CMK (cell line): Measurements from ENCODE around the gene KLF4.

ENCODE experiments used
- DNase-seq: peaks from one replicate; pipeline ENCODE4 v3.0.0-alpha.2; 2010; ENCODE audit warnings: low read depth

The KLF4 gene

DNA sequence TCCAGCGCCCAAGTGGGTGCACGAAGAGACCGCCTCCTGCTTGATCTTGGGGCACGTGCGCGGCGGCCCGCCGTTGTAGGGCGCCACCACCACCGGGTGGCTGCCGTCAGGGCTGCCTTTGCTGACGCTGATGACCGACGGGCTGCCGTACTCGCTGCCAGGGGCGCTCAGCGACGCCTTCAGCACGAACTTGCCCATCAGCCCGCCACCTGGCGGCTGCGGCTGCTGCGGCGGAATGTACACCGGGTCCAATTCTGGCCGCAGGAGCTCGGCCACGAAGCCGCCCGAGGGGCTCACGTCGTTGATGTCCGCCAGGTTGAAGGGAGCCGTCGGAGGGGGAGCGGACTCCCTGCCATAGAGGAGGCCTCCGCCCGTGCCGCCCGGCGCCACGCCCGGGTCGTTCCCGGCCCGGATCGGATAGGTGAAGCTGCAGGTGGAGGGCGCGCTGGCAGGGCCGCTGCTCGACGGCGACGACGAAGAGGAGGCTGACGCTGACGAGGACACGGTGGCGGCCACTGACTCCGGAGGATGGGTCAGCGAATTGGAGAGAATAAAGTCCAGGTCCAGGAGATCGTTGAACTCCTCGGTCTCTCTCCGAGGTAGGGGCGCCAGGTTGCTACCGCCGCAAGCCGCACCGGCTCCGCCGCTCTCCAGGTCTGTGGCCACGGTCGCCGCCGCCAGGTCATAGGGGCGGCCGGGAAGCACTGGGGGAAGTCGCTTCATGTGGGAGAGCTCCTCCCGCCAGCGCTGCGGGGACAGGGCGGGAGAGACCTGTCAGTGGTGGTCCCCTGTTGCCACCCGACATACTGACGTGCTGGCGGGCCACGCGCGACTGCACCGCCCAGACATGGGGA lies 1.8 kb downstream of the KLF4 start:
- DNase-seq: no peak

DNA sequence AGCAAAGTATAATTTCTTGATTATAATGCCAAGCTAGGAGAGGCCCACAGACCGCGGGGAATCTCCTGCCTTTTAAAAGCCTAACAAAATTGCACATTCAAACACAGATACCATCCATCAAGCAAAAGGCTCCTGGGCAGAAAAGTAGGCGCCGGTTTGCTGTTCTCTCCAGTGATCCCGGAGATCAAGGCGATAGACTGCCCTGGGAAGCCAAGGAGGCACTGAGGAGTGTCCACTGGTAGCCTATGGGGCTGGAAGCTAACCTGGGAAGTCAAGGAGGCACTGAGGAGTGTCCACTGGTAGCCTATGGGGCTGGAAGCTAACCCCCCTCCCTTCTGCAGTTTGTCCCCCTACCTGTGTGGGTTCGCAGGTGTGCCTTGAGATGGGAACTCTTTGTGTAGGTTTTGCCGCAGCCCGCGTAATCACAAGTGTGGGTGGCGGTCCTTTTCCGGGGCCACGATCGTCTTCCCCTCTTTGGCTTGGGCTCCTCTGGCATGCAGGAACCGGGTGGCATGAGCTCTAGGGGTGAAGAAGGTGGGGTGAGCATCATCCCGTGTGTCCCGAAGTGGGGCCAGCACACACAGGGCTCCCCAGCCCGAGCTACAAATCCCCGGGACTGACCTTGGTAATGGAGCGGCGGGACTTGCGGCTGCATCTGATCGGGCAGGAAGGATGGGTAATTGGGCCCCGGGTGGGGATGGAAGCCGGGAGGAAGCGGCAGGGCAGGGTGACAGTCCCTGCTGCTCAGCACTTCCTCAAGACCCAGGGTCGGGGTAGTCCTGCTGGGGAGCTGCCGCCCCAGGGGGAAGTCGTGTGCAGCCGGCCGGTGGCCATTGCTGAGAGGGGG lies 2.7 kb downstream of the KLF4 start:
- no peak for DNase-seq

DNA sequence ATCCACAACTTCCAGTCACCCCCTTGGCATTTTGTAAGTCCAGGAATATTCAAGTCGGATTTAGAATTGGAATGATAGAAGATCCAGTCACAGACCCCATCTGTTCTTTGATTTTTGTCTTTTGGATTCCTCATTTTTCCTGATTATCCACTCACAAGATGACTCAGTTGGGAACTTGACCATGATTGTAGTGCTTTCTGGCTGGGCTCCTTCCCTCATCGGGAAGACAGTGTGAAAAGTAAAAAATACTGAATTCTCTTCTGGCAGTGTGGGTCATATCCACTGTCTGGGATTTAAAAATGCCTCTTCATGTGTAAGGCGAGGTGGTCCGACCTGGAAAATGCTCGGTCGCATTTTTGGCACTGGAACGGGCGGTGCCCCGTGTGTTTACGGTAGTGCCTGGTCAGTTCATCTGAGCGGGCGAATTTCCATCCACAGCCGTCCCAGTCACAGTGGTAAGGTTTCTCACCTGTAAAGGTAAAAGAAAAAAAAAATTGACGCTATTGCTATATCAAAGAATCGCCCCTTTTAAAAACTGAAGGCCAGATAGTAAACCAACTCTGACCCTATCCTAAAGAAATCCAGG lies 4.0 kb downstream of the KLF4 start:
- DNase-seq: no peak

DNA sequence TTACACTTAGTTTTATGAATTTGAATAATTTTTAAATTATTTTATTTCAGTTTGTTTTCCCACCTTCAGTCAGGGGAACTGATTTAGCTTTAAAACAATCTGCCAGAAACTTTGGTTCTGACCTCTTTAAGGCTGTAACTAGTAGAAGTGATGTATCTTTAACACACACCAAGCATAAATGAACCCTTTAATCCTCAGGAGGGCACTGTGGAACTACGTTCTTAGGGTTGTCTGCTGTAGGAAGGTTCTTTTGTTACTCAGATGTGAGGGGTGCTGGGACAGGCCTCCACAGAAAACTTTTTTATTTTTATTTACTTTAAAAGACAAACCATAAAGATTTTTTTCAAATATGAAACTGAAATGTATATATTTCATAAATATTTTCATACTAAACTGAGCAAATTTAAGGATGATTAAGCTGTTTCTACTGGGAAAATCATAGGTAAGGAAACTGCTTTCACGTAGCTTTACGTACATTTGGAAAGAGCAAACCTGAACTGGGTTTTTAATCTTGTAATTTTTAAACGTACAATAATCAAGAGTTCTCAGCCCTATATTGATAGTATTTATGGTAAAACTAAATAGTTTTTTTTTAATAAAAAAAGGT lies 5.3 kb downstream of the KLF4 start:
- DNase-seq: peak; percentile 17

DNA sequence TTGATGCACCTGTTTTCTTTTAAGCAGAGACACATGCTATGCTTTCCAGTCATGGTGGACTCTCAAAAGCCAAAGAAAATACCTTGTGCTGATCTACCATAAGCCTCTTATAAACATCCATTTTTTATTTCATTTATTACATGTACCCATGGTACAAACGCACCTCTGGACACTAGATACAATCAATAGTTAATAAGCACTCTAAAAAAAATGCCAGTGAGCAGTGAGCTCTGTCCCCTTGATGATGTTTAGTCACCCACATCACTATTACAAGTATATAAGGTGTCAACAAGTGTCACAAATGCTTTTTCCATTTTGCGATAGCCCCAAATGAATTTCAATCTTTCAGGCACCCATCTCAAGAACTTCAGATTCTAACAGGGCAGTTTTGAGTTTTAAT lies 5.9 kb downstream of the KLF4 start:
- no peak for DNase-seq

DNA sequence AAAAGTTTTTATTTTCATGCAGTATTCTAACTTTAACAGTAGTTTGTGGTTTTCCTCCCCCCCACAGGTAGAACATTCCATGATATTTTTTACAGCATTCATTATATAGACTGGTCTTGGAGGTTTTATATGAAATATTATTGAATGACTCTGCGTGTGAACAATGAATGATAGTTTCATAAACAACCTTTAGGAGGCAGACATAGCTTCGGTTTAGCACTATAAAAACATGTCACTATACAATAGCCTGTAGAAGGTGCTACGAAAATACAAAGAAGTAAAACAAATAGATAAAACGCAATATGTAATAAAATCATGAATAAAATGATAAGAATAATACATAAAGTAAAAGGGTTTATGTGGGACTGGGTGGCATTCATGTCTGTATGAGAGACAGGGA lies 8.5 kb downstream of the KLF4 start:
- DNase-seq: no peak

DNA sequence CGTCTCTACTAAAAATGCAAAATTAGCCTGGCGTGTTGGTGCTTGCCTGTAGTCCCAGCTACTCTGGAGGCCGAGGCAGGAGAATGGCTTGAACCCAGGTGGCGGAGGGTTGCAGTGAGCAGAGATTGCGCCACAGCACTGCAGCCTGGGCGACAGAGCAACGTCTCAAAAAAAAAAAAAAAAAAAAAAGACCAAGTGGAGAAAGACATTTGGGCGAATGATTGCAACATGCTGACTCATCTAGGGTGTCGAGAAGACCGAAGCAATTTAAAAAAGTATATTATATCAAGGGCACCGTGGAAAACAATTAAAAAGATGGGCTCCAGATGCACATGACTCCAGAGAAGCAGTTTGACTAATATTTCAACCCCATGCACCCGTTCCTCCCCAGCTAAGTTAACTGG lies 9.2 kb downstream of the KLF4 start:
- DNase-seq: no peak

DNA sequence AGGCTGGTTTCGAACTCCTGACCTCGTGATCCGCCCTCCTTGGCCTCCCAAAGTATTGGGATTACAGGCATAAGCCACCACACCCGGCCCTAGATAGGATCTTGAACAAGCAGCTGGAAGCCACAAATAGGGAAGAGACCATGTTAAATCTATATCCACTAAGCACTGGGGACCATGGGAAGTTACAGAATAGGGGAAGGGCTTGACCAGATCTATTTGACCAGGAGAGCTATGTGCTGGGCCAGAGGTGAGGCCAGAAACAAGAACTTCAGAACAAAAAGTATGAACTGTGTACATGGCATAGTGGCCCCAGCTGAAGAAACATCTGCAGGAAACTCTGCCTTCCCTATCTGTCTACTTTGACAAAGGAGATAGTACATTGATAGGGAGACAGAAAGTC lies 10.8 kb downstream of the KLF4 start:
- no peak for DNase-seq

DNA sequence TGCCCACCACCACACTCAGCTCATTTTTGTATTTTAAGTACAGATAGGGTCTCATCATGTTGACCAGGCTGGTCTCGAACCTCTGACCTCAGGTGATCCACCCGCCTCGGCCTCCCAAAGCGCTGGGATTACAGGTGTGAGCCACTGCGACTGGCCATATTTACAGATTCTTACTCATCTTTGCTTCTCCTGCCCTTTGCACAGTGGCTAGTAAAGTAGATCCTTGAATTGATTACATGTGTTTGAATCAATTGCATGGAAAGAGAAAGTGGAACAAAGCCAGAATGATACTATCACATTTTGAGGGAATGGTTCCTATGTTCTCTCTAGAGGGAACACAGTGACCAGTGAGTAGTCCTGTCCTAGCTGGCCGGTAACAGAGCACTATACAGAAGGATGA lies 15.4 kb downstream of the KLF4 start:
- no peak for DNase-seq

DNA sequence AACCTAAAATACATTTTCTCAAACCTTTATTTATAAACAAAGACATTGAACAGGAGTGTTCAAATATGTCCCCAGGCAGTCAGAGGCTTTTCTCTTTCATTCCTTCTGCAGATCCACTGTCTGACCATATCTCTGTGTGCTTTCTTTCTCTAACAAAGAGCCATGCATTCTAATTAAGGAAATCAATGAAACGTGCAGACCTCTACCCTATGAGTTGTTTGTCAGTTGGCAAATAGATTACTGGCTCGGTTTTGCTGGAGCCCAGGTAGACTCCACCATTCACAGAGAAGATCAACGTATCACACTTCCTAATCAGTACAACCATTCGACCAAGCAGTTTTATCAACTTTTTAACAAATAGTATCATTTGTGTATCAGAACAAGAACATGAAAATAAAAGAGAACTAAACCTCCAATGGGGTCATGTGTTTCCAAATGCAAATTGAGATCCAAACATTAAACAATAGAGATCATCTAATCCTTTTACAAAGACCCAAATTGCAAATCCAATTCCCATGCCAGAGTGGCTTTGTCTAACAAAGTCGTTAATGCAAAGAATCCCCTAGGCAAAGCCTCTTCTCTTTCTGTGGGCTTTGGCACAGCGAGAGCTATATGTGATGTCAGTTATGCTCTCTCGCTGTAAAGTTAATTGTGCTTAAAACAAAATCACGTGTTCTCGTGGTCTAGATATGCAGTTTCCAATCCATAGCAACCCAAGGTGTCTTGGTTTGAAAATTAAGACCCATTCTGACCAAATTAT lies 16.8 kb downstream of the KLF4 start:
- no peak for DNase-seq

DNA sequence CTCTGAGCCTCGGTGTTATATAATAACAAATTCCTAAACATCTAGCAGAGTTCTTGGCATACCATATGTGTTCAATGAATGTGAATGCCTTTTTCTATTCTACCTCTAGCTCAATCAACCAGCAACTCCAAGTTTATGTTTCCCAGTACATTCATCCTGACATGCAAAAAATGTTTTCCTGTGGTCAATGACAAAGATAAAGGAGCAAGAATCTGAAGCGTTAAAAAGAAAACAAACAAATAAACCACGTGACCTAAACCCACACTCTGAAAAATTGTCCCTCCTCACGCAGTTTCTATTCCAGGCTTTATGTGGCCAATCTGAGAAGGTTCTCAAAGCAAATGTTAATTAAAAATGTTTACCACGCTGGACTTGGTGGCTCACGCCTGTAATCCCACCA lies 18.0 kb downstream of the KLF4 start:
- no peak for DNase-seq

DNA sequence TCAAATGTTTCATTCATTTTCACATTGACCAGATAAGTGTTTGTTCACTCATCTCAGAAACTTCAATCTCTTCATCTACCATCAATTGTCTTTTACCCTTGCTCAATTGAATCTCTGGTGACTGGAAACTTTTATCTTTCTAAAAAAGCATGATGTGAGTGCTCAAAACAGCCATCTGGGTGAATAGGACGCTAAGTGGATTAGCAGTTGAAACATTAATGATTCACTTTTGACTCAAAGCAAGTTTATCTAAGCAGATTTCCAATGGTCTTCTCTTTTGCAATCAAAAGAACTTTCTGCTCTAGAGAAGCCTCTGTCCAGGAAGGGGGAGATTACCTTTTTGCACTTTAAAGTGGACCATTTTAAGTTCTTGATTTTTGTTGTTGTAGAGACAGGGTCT lies 22.2 kb downstream of the KLF4 start:
- no peak for DNase-seq

DNA sequence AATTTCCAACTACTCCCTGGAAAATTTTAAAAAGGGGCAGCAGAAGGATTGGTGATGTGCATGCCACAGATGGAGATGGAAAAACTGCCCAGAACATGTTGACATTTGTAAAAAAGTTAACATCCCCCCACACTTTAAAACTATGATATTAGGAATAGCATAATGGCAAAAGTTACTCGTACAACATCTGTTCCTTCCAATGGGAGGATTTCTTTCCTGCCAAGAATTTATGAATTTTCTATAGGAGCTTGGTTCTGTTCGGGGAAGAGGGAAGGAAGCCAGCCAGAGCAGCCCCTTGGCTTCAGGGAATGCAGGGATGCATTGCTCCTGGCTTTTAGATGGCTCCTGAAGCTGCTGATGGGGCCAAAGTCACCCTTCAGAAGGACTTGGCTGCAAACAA lies 22.7 kb downstream of the KLF4 start:
- no peak for DNase-seq

DNA sequence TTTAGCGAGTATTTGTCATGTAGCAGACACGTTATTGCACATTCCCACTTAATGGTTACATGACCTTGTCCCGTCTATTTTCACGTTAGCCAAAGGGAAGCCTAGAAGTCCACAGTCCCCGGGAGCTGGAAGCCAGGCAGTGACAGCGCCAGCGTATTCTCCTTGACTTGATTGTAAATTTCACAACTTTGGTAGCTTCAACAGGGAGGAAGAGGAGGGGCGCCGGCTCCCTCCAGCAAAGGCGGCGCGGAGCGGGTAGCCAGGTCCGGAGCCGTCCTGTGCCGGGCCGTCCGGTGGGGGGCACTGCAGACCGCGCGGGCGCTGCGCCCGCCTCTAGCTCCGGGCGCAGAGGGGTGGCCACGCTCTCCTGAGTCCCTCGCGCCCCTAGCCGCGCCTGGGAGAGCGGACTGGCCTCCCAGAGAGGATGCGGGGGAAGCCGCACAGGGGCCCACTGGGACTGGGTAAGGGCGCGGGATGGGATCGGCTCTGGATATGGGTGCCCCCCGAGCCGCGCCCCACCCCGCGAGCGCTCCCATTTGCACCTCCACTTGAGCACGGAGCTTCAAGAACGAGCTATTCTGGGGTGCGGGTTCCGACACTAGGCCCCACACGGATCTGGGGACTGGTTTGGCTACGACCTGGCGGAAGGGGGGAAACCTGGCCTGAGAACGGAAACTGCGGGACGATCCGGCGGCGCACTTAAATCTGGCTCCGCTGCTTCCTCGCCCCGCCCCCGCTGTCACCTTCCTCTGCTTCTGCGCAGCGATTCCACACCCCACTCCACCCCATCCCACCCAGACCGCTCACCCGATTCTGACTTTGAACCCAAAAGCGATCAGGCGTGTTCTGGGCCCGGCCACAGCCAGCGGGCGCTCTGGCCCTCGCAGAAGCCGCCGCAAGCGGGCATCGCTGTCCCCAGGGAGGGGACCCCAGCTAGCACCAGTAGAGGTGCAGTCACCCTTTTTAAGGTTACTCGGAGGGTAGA lies 23.8 kb downstream of the KLF4 start:
- DNase-seq: no peak

DNA sequence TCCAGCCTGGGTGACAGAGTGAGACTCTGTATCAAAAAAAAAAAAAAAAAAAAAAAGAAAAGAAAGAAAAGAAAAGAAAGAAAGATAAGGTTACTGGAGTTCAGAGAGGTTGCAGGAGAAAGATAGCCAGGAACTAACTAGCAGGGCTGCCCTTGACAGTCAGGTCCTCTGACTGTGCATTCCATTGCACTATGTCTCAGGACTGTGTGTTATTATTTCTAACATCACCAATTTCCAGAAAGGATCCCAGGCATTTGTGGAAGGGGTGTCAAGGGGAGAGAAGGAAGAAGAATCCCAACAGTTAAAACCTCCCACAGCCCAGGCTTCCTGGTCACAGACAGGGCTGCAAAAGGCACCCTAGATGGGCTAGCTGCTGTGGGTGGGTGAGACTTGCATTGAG lies 25.1 kb downstream of the KLF4 start:
- DNase-seq: no peak

DNA sequence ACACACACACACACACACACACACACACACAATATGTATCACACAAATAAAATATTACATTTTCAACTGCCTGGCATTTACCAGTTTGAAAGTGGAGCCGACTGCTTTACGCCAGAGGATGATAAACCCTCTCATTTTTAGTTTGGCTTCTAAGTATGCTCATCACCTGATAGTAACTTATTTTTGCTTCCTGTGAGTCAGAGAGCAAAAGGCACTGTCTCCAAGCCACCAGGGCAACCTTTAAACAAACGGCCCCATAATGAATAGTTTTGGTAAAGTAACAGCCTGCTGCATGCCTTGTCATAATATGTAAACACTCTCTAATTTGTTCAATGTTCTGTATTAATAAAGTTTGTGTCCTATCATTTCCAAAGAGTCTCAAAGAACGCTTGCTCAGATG lies 26.9 kb downstream of the KLF4 start:
- no peak for DNase-seq

DNA sequence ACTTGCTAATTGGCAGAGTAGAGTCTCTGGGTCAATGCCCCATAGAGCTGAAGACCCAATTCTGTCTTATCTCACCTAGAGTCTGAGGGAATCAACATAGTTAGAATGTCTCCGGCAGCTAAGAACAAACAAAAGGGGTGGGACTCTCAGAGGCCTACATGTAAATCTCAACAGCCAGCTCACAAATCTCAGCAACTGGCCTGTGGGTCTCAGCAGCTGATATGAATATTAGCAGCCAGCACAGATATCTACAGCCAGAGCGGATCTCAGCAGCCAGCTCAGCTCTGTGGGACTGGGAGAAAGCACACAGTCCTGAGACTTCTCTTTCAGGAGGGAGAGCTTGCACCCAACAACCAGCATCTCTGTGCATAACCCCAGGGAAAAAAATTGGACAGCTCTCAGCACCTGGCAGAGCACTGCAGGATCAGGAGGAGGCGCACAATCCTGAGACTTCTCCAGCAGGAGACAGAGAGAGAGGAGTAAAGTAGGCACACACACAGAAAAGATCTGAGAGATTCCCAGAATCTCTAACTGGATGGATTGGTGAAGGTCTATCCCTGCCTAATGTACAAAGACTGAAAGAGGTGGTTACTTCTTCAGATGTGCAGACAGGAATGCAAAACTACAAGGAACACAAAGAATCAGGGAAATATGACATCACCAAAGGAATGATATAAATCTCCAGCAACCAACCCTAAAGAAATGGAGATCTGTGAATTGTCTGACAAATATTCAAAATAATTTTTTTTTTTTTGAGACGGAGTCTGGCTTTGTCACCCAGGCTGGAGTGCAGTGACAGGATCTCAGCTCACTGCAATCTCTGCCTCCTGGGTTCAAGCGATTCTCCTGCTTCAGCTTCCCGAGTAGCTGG lies 29.2 kb downstream of the KLF4 start:
- DNase-seq: no peak

DNA sequence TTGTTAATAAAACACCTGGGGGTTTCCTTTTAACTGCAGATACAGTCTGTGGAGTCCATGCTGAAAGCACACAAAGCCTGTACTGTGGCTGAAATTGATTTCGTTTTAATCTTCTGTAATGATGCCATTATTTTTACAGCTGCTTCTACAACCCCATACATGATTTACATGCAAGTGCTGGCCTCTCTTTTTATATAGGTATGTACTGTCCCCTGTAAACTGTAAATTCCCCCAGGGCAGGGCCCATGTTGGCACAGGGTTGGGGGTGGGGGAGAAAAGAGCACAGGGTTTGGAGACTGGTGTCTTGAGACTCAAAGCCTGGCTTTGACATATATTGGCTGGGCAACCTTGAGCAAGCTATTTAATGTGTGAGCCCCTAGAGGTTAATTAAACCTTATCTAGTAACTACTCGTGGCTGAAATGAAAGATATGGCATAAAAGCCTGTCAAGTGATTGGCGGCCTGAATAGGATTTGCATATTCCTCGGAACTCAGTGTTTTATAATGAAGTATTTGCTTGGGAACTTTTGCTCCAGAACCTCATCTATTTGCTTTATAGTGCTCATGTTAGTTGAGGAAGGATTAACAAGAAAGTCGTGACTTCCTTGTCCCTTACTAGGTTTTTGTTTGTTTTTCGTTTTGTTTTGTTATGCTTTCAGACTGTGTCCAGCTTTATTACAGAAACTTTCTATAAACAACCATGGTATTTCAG lies 34.0 kb downstream of the KLF4 start:
- DNase-seq: no peak

DNA sequence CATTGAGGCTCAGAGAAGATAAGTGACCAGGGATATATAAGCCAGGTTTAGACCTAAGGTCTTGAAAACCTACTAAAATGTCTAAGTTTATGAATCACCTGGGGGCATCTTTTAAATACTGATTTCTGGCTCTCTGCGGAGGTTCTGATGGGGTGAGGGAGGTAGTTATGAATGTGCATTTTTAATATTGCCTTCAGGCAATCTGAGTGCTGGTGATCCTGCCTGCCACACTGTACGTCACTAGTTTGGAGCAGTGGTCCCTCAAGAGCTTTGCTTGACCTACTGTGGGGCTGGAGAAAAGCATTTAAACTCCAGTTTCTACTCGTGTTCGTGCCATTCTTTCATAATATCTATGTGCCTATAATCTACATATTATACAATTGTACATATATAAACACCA lies 36.1 kb downstream of the KLF4 start:
- no peak for DNase-seq
